OCI-M2 (cell line): ENCODE measurements around the gene MYH10.

Experiments used
- DNase-seq: peaks from one replicate; lab custom pipeline; 2025; ENCODE audit not compliant: unreplicated experiment; lab: John Stamatoyannopoulos, UW

MYH10 gene

GRCh38 chr17:8475781-8476180, 154.7 kb downstream of the MYH10 start:
- no peak for DNase-seq

- no peak for DNase-seq
Observed at GRCh38 chr17:8475227-8475626, 155.3 kb downstream of the MYH10 start.

GRCh38 chr17:8474826-8475225, 155.7 kb downstream of the MYH10 start:
- no peak for DNase-seq

GRCh38 chr17:8473451-8474192, 156.9 kb downstream of the MYH10 start:
- DNase-seq = no peak

- DNase-seq = no peak
Observed at GRCh38 chr17:8472663-8473062, 157.9 kb downstream of the MYH10 start.

- no peak for DNase-seq
Observed at GRCh38 chr17:8470447-8471047, 160.0 kb downstream of the MYH10 start.

- DNase-seq = no peak
Observed at GRCh38 chr17:8469964-8470363, 160.6 kb downstream of the MYH10 start.

GRCh38 chr17:8468980-8469379, 161.5 kb downstream of the MYH10 start:
- DNase-seq = no peak

- DNase-seq = no peak
Observed at GRCh38 chr17:8468127-8468526, 162.4 kb downstream of the MYH10 start.

- no peak for DNase-seq
Observed at GRCh38 chr17:8467527-8467926, 163.0 kb downstream of the MYH10 start.

GRCh38 chr17:8466873-8467272, 163.7 kb downstream of the MYH10 start:
- no peak for DNase-seq

- no peak for DNase-seq
Observed at GRCh38 chr17:8466456-8466855, 164.1 kb downstream of the MYH10 start.

- no peak for DNase-seq
Observed at GRCh38 chr17:8465759-8466158, 164.8 kb downstream of the MYH10 start.

GRCh38 chr17:8465356-8465755, 165.2 kb downstream of the MYH10 start:
- no peak for DNase-seq

GRCh38 chr17:8464941-8465340, 165.6 kb downstream of the MYH10 start:
- no peak for DNase-seq

GRCh38 chr17:8463099-8463498, 167.4 kb downstream of the MYH10 start:
- no peak for DNase-seq

GRCh38 chr17:8462564-8462963, 168.0 kb downstream of the MYH10 start:
- DNase-seq = no peak

- no peak for DNase-seq
Observed at GRCh38 chr17:8459831-8460230, 170.7 kb downstream of the MYH10 start.

GRCh38 chr17:8459107-8459506, 171.4 kb downstream of the MYH10 start:
- no peak for DNase-seq

- no peak for DNase-seq
Observed at GRCh38 chr17:8458128-8458527, 172.4 kb downstream of the MYH10 start.

GRCh38 chr17:8455665-8456209, 174.8 kb downstream of the MYH10 start:
- DNase-seq = no peak

GRCh38 chr17:8453326-8453725, 177.2 kb downstream of the MYH10 start:
- no peak for DNase-seq
